HL-60/S4 treated with phorbol 12-myristate 13-acetate at 8.2 ng/mL for 4 days and 3 days (cell line): ENCODE data around the gene CCDC97.
"Not testable (repeated sequence)": the region's sequence is repeated elsewhere in the genome, so short reads cannot be mapped to it uniquely, and the experiment has no call there.

ENCODE experiments used
- in situ Hi-C: fragments of 300-500 bp; cut with MboI; formaldehyde crosslinking; loops from 2 replicates; pipeline ENCODE4 v1.15.0; 2022; ENCODE audit warnings: low sequenced_read_pairs

Gene CCDC97

GRCh38 chr19:41310033-41310831 is at the start of gene CCDC97:
TSS of gene CCDC97 (plus strand) at chr19:41310172. CDS start at chr19:41310311, 139 bp downstream.
- in situ Hi-C loops = no loop called here

- in situ Hi-C loops = loop anchor here (25.0 kb wide), 1 partner anchor 599 kb away; no protein-coding TSS in a partner anchor
Observed at GRCh38 chr19:41261474-41262190, 48.3 kb upstream of the CCDC97 start.

GRCh38 chr19:41263042-41263849 is 46.7 kb upstream of the CCDC97 start:
- in situ Hi-C loops = loop anchor here (25.0 kb wide), 1 partner anchor 601 kb away; no protein-coding TSS in a partner anchor

DNA sequence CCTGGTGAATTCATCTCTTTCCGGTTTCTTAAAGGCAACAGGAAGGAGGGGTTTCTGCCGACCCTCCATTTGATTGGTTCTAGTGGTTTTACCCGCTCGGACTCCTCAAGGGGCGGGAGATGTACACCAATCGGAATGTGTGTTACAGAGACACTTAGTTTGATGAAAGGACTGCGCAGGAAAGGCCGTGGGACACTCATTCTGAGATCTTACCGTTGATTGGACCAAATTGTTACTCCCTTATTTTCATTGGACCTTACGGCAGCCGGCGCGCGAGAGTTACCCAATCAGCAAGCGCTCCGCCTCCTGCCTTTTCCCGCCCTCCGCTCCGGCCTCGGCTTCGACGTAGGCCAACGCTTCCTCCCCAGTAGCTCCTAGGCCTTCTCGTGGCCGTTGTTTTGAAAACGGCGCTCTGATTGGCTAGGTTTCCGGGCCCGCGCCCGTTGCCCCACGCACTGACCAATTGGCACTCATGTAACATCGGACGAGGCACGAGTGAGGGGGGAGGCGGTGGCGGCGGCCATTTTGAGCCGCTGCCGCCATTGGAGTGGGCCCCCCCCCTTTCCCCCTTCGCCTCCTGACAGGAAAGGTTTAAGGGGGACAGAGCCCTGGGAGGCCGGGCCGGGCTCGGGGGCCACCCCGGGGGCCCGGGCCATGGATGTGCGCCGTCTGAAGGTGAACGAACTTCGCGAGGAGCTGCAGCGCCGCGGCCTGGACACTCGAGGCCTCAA is 46.0 kb upstream of the CCDC97 start, which contains the start of gene HNRNPUL1:
Gene HNRNPUL1, plus strand, starts transcription at position 523 of the 731 bp plus-strand sequence. Its CDS starts 132 bp downstream, at position 655.
- in situ Hi-C loops = loop anchor here (25.0 kb wide), 1 partner anchor 602 kb away; no protein-coding TSS in a partner anchor

- in situ Hi-C loops = loop anchor here (25.0 kb wide), 1 partner anchor 602 kb away; no protein-coding TSS in a partner anchor
Observed at GRCh38 chr19:41264581-41265394, 45.2 kb upstream of the CCDC97 start.

DNA sequence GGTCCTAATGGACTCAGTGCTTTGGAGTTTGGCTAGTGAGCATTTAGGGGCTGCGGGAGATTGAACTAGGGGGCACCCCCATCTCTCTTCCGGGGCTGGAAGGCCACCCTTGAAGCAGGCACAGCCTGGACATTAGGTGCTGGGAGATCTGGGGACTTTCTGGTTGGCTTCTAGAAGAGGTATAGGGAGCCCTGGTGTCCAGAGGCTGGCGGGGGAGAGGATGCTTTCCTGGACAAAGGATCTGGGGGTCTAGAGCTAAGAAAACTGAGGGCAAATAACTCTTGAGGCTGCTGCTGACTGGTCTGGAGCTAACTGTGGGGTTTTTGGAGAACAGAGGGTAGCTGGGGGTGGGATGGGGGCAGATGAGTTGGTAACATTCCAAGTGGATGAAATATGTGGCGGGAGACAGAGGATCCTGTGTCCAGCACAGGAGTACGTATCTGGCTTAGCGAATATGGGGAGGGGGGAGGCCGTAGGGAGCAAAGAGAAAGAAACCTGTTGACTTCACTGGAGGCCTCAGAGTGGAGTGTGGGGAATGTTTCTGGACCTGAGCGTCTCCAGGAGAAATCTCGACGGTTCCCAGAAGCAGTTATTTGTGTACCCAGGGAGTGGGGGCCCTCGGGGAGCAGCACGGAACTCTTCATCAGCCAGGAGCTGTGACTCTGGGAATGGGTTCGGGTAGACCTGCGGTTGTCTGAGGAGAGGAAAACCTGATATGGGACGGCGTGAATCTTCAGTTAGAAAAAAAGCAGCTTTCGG is 44.4 kb upstream of the CCDC97 start:
- in situ Hi-C loops = loop anchor here (25.0 kb wide), 1 partner anchor 603 kb away; no protein-coding TSS in a partner anchor

DNA sequence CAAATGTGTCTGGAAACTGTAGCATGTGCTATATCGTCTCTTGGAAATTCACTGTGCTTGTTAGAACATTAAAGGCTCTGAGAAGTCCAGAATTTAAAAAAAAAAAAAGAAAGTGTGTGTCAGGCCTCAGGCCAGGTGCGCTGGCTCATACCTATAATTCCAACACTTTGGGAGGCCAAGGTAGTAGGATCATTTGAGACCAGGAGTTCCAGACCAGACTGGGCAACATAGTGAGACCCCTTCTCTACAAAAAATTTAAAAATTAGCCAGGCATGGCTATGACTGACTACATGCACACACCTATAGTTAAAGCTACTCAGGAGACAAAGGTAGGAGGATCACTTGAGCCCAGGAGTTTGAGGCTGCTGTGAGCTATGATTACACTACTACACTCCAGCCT is 40.9 kb upstream of the CCDC97 start:
- in situ Hi-C loops = loop anchor here (25.0 kb wide), 1 partner anchor 607 kb away; no protein-coding TSS in a partner anchor

- in situ Hi-C loops = loop anchor here (25.0 kb wide), 1 partner anchor 607 kb away; no protein-coding TSS in a partner anchor
Observed at GRCh38 chr19:41269571-41269970, 40.4 kb upstream of the CCDC97 start.

DNA sequence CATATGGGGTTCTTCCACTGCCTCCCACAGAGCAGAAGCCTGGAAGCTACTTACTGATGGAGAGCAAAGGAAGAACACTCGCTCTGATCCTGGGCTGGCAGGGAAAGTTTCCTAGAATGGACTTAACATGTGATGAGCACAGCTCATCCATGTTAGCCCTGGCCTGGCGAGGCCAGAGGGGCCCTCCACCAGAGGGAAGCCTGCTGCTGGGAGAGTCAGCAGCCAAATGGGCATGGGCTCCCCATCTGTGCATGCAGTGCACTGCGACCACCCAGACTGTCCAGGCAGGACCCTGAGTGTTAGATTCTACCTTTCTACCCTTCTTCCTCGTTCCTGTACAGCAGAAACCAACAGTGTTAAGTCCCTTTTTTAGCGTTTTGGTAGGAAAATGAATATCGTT is 36.9 kb upstream of the CCDC97 start:
- in situ Hi-C loops = loop anchor here (25.0 kb wide), 1 partner anchor 611 kb away; no protein-coding TSS in a partner anchor

DNA sequence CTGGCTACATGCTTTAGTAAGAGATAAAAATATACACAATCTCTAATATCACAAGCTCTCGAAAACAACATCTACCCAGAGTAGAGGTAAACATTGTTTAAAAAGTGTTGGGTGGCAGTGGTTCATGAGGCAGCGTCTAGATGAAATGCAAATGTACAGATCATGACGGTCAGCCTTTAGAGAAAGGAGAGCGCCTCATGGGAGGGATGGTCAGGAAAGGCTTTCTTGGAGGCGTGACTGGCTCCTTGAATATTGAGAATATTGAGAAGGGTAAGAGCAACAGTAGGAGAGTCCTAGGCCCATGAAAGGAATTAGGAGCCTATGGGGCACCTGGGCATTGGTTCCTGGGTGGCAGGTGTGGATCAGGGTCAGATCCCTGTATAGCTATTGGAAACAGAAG is 35.2 kb upstream of the CCDC97 start:
- in situ Hi-C loops = loop anchor here (25.0 kb wide), 1 partner anchor 613 kb away; no protein-coding TSS in a partner anchor

GRCh38 chr19:41276231-41276630 is 33.7 kb upstream of the CCDC97 start:
- in situ Hi-C loops = no loop called here

DNA sequence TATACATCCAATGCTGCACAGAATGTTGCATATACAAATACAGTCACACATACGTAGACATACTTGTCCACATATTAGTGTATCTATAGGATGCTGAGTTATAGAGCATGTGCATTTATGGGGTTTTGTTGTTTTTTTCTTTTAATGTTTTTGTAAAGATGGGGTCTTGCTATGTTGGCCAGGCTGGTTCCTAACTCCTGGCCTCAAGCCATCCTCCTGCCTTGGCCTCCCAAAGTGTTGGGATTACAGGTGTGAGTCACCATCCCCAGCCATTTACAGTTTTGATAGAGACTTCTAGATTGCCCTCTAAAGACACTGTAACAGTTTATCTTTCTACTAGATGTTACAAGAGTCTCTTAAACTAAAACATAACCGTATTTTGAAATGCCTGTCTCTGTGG is 31.5 kb upstream of the CCDC97 start:
- in situ Hi-C loops = no loop called here

DNA sequence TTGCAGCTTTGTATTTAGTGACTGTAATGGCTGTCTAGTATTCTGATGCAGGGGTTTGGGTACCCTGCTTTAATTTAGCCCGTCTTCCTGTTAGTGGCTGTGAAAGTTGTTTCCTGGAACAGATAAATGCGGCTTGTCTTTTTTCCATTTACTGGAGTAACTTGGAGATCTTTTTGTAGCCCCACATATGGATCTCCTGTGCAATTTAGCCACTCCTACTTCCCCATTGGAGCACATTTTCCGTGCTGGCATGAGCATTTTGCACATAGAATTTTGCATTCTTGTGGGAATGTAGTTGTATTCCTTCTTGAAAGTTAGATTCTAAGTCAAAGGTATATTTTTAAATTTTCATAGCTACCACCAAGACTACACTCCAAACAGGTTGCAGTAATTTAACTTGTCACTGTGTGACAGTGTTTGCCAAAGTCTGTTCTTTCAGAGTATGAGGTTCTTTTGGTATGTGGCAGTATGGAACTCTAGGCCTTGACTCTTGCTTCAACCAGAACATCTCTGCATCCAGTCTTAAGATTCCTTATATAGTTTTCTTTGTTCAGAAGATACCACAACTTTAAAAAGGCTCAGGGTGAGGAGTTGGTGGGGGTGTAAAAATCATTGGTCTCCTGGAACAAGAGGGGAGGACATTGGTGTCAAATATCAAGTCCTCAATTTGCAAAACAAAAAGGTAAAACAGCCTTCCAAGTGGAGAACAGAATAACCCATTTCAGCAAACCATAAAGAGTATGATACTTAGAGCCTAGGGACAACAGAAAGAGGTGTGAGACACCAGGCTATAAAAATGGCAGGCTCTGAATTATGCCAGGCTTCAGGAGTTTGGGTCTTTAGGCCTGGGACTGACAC is 21.1 kb upstream of the CCDC97 start:
- in situ Hi-C loops = no loop called here

DNA sequence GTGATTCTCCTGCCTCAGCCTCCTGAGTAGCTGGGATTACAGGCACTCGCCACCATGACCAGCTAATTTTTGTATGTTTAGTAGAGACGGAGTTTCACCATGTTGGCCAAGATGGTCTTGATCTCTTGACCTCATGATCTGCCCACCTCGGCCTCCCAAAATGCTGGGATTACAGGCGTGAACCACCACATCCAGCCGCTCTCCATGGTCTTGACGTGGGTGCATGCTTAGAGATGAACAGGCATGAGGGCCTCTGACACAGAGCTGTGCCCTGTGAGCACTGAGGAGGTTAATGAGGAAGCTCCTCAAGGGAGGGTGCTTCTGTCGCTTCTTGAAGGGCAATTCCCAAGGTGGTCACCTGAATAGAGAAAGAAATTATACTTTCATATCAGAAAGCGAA is 20.2 kb upstream of the CCDC97 start:
- in situ Hi-C loops = not testable (repeated sequence)

DNA sequence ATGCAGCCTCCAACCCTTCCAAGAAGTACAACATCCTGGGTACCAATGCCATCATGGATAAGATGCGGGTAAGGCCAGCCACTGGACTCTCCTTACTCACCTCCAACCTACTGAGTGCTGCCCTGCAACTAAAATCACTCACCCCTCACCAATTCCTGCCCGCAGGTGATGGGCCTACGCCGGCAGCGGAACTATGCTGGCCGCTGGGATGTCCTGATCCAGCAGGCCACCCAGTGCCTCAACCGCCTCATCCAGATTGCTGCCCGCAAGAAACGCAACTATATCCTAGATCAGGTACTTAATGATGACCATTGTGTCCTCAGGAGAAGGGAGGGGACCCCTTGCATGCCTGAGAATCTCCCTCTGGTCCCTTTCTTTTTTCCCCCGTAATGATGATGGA is 15.6 kb upstream of the CCDC97 start:
- in situ Hi-C loops = no loop called here

GRCh38 chr19:41295499-41295898 is 14.5 kb upstream of the CCDC97 start:
- in situ Hi-C loops = no loop called here

DNA sequence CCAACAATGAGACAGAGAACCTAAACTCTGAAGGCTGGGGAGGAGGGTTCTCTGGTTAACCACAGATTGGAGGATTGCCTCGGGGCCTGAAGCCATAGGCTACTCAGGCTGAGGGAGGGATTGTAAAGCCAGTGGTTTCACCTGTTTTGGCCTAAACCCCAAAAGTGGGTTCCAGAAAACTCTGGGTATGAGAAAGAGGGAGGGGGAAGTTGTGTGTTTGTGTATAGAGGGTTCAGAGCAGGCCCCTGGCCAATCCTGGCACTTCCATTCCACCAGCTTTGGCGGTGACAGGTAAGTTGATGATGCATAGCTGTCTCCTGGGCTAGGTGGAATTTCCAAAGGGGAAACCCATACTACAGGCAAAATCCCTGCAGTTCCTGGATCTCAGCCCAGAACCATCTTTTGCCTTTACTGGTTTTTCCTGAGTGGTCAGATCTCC is 13.5 kb upstream of the CCDC97 start:
- in situ Hi-C loops = no loop called here
